Measurements from ENCODE around the gene GPR17.

Gene GPR17, protein sequence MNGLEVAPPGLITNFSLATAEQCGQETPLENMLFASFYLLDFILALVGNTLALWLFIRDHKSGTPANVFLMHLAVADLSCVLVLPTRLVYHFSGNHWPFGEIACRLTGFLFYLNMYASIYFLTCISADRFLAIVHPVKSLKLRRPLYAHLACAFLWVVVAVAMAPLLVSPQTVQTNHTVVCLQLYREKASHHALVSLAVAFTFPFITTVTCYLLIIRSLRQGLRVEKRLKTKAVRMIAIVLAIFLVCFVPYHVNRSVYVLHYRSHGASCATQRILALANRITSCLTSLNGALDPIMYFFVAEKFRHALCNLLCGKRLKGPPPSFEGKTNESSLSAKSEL

GRCh38 chr2:127645395-127646291 is at the start of gene GPR17:
GPR17 (plus strand) TSS chr2:127646153; CDS start chr2:127650736, 4,583 bp downstream.
- H3K27me3 Mint-ChIP-seq, result no peaks in the 10 kb centered on the region
- ATAC-seq (ENCODE audit: low read depth) (no peak), DNase-seq (ENCODE audit: low spot score in 2 of 2) (no peak)
- no peaks in the 10 kb centered on the region for H3K9me3 Mint-ChIP-seq
- H3K27ac Mint-ChIP-seq, result peak within 1 kb of the TSS; percentile 11
- H3K36me3 Mint-ChIP-seq, result no peaks in the 10 kb centered on the region
- H3K4me3 Mint-ChIP-seq, result no peak within 1 kb of the TSS
- peaks cover 34% of the 10 kb centered on the region for H3K4me1 Mint-ChIP-seq

- H3K9me3 Mint-ChIP-seq, result peaks cover 2% of the 10 kb centered on the region
- no peak for DNase-seq (ENCODE audit: low spot score in 2 of 2)
- H3K4me3 Mint-ChIP-seq, result no peak overlapping the region
- H3K27me3 Mint-ChIP-seq, result no peaks in the 10 kb centered on the region
- H3K27ac Mint-ChIP-seq, result peak overlapping the region; percentile 65
- ATAC-seq (ENCODE audit: low read depth), result no peak
- peaks cover 11% of the 10 kb centered on the region for H3K4me1 Mint-ChIP-seq
- H3K36me3 Mint-ChIP-seq, result peaks cover 2% of the 10 kb centered on the region
These were observed 49.5 kb upstream of the GPR17 start for GRCh38 chr2:127596311-127597045.

DNA sequence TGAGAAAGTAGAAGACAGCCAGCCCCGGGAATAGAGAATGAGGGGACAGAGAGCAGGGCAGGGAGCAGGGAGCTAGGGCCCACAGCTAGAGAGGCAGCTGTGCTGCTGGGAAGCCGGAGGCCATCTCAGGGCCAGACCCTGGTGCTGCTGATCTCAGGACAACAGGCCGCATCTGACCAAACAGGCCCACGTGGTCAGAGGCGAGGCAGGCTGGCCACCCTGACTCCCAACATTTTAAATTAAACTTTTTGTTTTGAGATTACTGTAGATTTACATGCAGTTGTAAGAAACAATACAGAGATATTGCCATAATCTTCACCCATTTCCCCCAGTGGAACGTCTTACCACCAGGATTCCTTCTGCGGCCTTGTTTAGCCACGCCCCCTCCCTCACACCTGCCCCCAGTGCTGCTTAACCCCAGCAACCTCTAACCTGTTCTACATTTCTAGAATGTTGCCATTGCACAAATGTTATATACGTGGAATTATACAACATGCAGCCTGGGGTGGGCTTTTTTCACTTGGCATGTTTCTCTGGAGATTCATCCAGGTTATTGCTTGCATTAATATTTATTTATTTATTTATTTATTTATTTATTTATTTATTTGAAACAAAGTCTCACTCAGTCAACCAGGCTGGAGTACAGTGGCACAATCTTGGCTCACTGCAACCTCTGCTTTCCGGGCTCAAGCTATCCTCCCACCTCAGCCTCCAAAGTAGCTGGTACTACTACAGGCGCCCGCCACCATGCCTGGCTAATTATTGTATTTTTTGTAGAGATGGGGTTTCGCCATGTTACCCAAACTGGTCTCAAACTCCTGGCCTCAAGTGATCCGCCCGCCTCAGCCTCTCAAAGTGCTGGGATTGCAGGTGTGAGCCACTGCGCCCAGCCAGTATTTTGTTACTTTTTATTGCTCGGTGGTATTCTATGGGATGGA is 48.6 kb upstream of the GPR17 start:
- Mint-ChIP-seq H3K36me3 (peaks cover 2% of the 10 kb centered on the region), H3K9me3 (peaks cover 6% of the 10 kb centered on the region), H3K4me3 (no peak overlapping the region), H3K4me1 (peaks cover 11% of the 10 kb centered on the region), H3K27ac (no peak overlapping the region), H3K27me3 (no peaks in the 10 kb centered on the region)
- ATAC-seq (ENCODE audit: low read depth), result no peak
- DNase-seq (ENCODE audit: low spot score in 2 of 2), result no peak

DNA sequence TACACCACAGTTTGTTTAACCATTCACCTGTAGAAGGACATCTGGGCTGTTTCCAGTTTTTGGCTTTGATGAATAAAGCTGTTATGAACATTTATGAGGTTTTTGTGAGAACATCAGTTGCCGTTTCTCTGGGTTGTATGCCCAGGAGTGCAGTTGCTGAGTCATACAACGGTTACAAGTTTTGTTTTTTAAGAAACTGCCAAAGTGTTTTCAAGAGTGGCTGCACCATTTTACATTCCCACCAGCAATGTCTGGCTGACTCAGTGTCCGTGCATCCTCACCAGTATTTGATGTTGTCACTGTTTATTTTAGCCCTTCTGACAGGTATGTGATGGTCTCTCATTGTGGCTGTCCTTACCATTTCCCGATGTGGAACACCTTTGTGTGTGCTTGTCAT is 48.0 kb upstream of the GPR17 start:
- H3K4me1 Mint-ChIP-seq, result peaks cover 11% of the 10 kb centered on the region
- H3K4me3 Mint-ChIP-seq, result no peak overlapping the region
- peaks cover 2% of the 10 kb centered on the region for H3K36me3 Mint-ChIP-seq
- H3K27ac Mint-ChIP-seq, result no peak overlapping the region
- H3K27me3 Mint-ChIP-seq, result no peaks in the 10 kb centered on the region
- ATAC-seq (ENCODE audit: low read depth), result no peak
- DNase-seq (ENCODE audit: low spot score in 2 of 2), result no peak
- H3K9me3 Mint-ChIP-seq, result peaks cover 7% of the 10 kb centered on the region

GRCh38 chr2:127598711-127599110 is 47.2 kb upstream of the GPR17 start:
- no peaks in the 10 kb centered on the region for H3K27me3 Mint-ChIP-seq
- no peak overlapping the region for H3K4me3 Mint-ChIP-seq
- H3K36me3 Mint-ChIP-seq, result peaks cover 4% of the 10 kb centered on the region
- peaks cover 11% of the 10 kb centered on the region for H3K4me1 Mint-ChIP-seq
- ATAC-seq (ENCODE audit: low read depth) (no peak), DNase-seq (ENCODE audit: low spot score in 2 of 2) (no peak)
- peaks cover 8% of the 10 kb centered on the region for H3K9me3 Mint-ChIP-seq
- H3K27ac Mint-ChIP-seq, result no peak overlapping the region

DNA sequence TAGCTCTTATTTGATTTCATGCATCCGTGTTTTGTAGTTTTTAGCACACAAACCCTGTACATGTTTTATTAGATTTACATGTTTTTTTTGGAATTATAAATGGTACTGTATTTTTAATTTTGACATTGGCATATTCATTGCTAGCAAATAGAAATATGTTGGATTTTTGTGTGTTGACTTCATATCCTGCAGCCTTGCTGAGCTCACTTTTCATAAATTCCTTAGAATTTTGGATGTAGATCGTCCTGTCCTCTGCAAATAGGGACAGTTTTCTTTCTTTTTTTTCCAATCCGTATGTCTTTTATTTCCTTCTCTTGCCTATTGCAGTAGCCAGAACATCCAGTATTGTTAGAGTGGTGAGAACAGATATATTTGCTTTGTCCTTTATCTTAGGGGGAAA is 46.7 kb upstream of the GPR17 start:
- H3K4me3 Mint-ChIP-seq, result no peak overlapping the region
- peaks cover 10% of the 10 kb centered on the region for H3K4me1 Mint-ChIP-seq
- H3K27ac Mint-ChIP-seq, result no peak overlapping the region
- H3K9me3 Mint-ChIP-seq, result peaks cover 8% of the 10 kb centered on the region
- H3K36me3 Mint-ChIP-seq, result peaks cover 4% of the 10 kb centered on the region
- H3K27me3 Mint-ChIP-seq, result no peaks in the 10 kb centered on the region
- DNase-seq (ENCODE audit: low spot score in 2 of 2) (no peak), ATAC-seq (ENCODE audit: low read depth) (no peak)

GRCh38 chr2:127604986-127605385 is 41.0 kb upstream of the GPR17 start:
- no peak overlapping the region for H3K4me3 Mint-ChIP-seq
- peaks cover 2% of the 10 kb centered on the region for H3K27me3 Mint-ChIP-seq
- peaks cover 6% of the 10 kb centered on the region for H3K9me3 Mint-ChIP-seq
- no peak overlapping the region for H3K27ac Mint-ChIP-seq
- H3K4me1 Mint-ChIP-seq, result peaks cover 22% of the 10 kb centered on the region
- H3K36me3 Mint-ChIP-seq, result peaks cover 2% of the 10 kb centered on the region
- DNase-seq (ENCODE audit: low spot score in 2 of 2), result no peak
- ATAC-seq (ENCODE audit: low read depth), result no peak

- DNase-seq (ENCODE audit: low spot score in 2 of 2) (no peak), ATAC-seq (ENCODE audit: low read depth) (no peak)
- H3K27ac Mint-ChIP-seq, result no peak overlapping the region
- H3K9me3 Mint-ChIP-seq, result peaks cover 6% of the 10 kb centered on the region
- H3K4me3 Mint-ChIP-seq, result no peak overlapping the region
- H3K27me3 Mint-ChIP-seq, result peaks cover 2% of the 10 kb centered on the region
- H3K36me3 Mint-ChIP-seq, result peaks cover 2% of the 10 kb centered on the region
- peaks cover 25% of the 10 kb centered on the region for H3K4me1 Mint-ChIP-seq
These were observed 40.2 kb upstream of the GPR17 start for GRCh38 chr2:127605691-127606263.

- no peak for DNase-seq (ENCODE audit: low spot score in 2 of 2)
- Mint-ChIP-seq H3K27me3 (peaks cover 2% of the 10 kb centered on the region), H3K36me3 (peaks cover 4% of the 10 kb centered on the region), H3K4me1 (peaks cover 27% of the 10 kb centered on the region), H3K9me3 (peaks cover 5% of the 10 kb centered on the region), H3K4me3 (no peak overlapping the region), H3K27ac (no peak overlapping the region)
- ATAC-seq (ENCODE audit: low read depth), result no peak
These were observed 39.1 kb upstream of the GPR17 start for GRCh38 chr2:127606625-127607398.

GRCh38 chr2:127607399-127607908 is 38.5 kb upstream of the GPR17 start:
- no peak overlapping the region for H3K27ac Mint-ChIP-seq
- ATAC-seq (ENCODE audit: low read depth) (no peak), DNase-seq (ENCODE audit: low spot score in 2 of 2) (no peak)
- H3K4me3 Mint-ChIP-seq, result no peak overlapping the region
- peaks cover 2% of the 10 kb centered on the region for H3K27me3 Mint-ChIP-seq
- peaks cover 1% of the 10 kb centered on the region for H3K9me3 Mint-ChIP-seq
- peaks cover 27% of the 10 kb centered on the region for H3K4me1 Mint-ChIP-seq
- peaks cover 4% of the 10 kb centered on the region for H3K36me3 Mint-ChIP-seq

- ATAC-seq (ENCODE audit: low read depth), result no peak
- H3K36me3 Mint-ChIP-seq, result peaks cover 5% of the 10 kb centered on the region
- H3K27ac Mint-ChIP-seq, result no peak overlapping the region
- H3K4me3 Mint-ChIP-seq, result no peak overlapping the region
- H3K4me1 Mint-ChIP-seq, result peaks cover 27% of the 10 kb centered on the region
- no peak for DNase-seq (ENCODE audit: low spot score in 2 of 2)
- peaks cover 2% of the 10 kb centered on the region for H3K27me3 Mint-ChIP-seq
- peaks cover 4% of the 10 kb centered on the region for H3K9me3 Mint-ChIP-seq
These were observed 37.6 kb upstream of the GPR17 start for GRCh38 chr2:127608061-127609030.
